Fibroblast of lung (primary cell): ENCODE data around the gene DIPK2B.

Experiments used
- EZH2 ChIP-seq: IDR thresholded peaks from 2 replicates; pipeline ENCODE4 v1.5.1; 2012; ENCODE audit warnings: low read length, control low read depth, mild to moderate bottlenecking; ENCODE audit errors: missing control alignments
- TF ChIP-seq, protein P1 (sequence below), 2 donors: IDR thresholded peaks in 1 of 2; conservative IDR thresholded peaks in 1 of 2; 1 replicate in 1 of 2; 2 replicates in 1 of 2; pipeline ENCODE4 v1.5.1; 2011 to 2012; ENCODE audit warnings: low read length in 2 of 2, control low read depth in 1 of 2, inconsistent platforms in 1 of 2, low read depth in 1 of 2, mild to moderate bottlenecking in 1 of 2

DNA sequence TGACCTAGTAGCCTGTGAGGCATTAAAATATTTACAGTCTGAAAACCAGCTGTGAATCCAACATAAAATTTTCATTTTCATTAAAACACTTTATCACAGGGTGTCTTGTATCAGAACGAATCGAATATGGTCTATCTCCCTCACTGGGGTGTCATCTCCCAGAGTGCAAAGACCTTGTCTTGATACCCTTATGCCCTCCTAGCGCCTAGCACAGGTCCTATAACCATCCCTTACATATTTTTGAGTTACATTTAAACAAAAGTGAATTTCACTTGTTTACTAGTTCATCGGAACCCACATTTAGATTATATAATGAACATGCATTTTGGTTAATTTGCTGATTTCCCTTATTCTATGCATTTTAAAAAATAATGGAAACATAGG, 14.0 kb downstream of the DIPK2B start:
- TF ChIP-seq, protein P1, sequence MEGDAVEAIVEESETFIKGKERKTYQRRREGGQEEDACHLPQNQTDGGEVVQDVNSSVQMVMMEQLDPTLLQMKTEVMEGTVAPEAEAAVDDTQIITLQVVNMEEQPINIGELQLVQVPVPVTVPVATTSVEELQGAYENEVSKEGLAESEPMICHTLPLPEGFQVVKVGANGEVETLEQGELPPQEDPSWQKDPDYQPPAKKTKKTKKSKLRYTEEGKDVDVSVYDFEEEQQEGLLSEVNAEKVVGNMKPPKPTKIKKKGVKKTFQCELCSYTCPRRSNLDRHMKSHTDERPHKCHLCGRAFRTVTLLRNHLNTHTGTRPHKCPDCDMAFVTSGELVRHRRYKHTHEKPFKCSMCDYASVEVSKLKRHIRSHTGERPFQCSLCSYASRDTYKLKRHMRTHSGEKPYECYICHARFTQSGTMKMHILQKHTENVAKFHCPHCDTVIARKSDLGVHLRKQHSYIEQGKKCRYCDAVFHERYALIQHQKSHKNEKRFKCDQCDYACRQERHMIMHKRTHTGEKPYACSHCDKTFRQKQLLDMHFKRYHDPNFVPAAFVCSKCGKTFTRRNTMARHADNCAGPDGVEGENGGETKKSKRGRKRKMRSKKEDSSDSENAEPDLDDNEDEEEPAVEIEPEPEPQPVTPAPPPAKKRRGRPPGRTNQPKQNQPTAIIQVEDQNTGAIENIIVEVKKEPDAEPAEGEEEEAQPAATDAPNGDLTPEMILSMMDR (conservative IDR thresholded peaks at IDR 0.05 in 1 of 2, IDR thresholded peaks at IDR 0.05 in 1 of 2; ENCODE audit: low read depth in 1 of 2, low read length in 2 of 2) = no peak
- no peak for TF ChIP-seq EZH2
